SH-SY5Y (cell line): ENCODE results near the gene TUBGCP2.

Source experiments
- GATA2 ChIP-seq: IDR thresholded peaks from 2 replicates; pipeline ENCODE4 v1.6.1; 2011; ENCODE audit warnings: mild to moderate bottlenecking, low read depth, low read length
- GATA3 ChIP-seq: IDR thresholded peaks from 2 replicates; pipeline ENCODE4 v1.6.1; 2011; ENCODE audit warnings: low read depth, mild to moderate bottlenecking, low read length, moderate library complexity

- no peak for TF ChIP-seq GATA2
- no peak for TF ChIP-seq GATA3
Observed at GRCh38 chr10:133342942-133343341, 34.3 kb upstream of the TUBGCP2 start.
